GM12865 (cell line): ENCODE results near the gene GRAMD4.

Experiments used
- DNase-seq: peaks from one replicate; pipeline ENCODE4 v3.0.0; 2010; ENCODE audit warnings: low read depth
- H3K4me3 ChIP-seq: 2 replicates; pipeline ENCODE4 v1.5.1; 2011; ENCODE audit warnings: mild to moderate bottlenecking, low read depth, low read length, control low read depth
- CTCF ChIP-seq: IDR thresholded peaks from 2 replicates; pipeline ENCODE4 v1.5.1; 2011; ENCODE audit warnings: low read length, control low read depth, low read depth, inconsistent platforms; ENCODE audit not compliant: insufficient read depth; ENCODE audit errors: missing control alignments

The GRAMD4 gene

GRCh38 chr22:46687048-46687444 is 66.9 kb downstream of the GRAMD4 start:
- no peak for TF ChIP-seq CTCF
- H3K4me3 ChIP-seq, result no peak overlapping the region
- DNase-seq, result no peak

GRCh38 chr22:46687460-46687859 is 67.3 kb downstream of the GRAMD4 start:
- TF ChIP-seq CTCF, result no peak
- no peak overlapping the region for H3K4me3 ChIP-seq
- DNase-seq, result no peak

GRCh38 chr22:46688949-46689348 is 68.8 kb downstream of the GRAMD4 start:
- no peak for DNase-seq
- H3K4me3 ChIP-seq, result no peak overlapping the region
- no peak for TF ChIP-seq CTCF

GRCh38 chr22:46690146-46690545 is 70.0 kb downstream of the GRAMD4 start:
- H3K4me3 ChIP-seq, result no peak overlapping the region
- DNase-seq, result no peak
- TF ChIP-seq CTCF, result no peak

GRCh38 chr22:46691571-46691970 is 71.4 kb downstream of the GRAMD4 start:
- TF ChIP-seq CTCF, result no peak
- H3K4me3 ChIP-seq, result no peak overlapping the region
- DNase-seq, result no peak

GRCh38 chr22:46693634-46694415 is 73.6 kb downstream of the GRAMD4 start:
- H3K4me3 ChIP-seq, result no peak overlapping the region
- DNase-seq, result no peak
- TF ChIP-seq CTCF, result no peak
